ENCODE results near the gene ERBIN.

DNA sequence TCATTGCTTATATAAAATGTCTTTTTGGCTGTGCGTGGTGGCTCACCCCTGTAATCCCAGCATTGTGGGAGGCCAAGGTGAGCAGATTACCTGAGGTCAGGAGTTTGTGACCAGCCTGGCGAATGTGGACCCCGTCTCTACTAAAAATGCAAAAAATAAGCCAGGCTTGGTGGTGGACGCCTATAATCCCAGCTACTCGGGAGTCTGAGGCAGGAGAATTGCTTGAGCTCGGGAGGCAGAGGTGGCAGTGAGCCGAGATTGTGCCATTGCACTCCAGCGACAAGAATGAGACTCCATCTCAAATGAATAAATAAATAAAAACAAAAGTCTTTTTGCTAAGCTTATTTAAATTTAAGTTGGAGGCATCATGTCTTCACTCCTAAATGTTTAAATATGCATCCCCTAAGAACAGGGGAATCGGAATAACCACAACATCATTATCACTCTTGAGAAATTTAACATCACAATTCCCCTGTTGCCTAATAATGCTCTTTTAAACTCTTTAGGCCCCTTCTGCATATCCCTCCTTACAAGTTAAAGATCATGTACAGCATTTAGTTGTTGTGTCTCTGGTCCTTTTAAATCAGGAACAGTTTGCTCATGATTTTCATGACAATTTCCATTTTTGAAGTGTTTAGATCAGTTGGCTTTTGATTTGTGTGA lies 72.8 kb downstream of the ERBIN start:
- TF ChIP-seq POLR2A (IDR thresholded peaks at IDR 0.05): no peak
- TF ChIP-seq, protein P1, sequence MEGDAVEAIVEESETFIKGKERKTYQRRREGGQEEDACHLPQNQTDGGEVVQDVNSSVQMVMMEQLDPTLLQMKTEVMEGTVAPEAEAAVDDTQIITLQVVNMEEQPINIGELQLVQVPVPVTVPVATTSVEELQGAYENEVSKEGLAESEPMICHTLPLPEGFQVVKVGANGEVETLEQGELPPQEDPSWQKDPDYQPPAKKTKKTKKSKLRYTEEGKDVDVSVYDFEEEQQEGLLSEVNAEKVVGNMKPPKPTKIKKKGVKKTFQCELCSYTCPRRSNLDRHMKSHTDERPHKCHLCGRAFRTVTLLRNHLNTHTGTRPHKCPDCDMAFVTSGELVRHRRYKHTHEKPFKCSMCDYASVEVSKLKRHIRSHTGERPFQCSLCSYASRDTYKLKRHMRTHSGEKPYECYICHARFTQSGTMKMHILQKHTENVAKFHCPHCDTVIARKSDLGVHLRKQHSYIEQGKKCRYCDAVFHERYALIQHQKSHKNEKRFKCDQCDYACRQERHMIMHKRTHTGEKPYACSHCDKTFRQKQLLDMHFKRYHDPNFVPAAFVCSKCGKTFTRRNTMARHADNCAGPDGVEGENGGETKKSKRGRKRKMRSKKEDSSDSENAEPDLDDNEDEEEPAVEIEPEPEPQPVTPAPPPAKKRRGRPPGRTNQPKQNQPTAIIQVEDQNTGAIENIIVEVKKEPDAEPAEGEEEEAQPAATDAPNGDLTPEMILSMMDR (IDR thresholded peaks at IDR 0.05): no peak

Measured in esophagus squamous epithelium (tissue), 4 donors.